K562 (cell line): ENCODE data around the gene MYB. TPM values are rescaled to one million over a fixed set of nuclear protein-coding genes. Genes with fewer than 3 reads are reported as not detected.

Source experiments
- ATAC-seq: fragments of 200-7000 bp; cut with Tn5 transposase; 3 replicates; pipeline ENCODE4 v1.9.1; 2020; ENCODE audit warnings: moderate library complexity
- BruUV-seq: library from RNA; stranded (reverse); fragments of 400-500 nt; replicated peaks from 2 replicates; lab custom pipeline; 2021; lab: Mats Ljungman, UMichigan
- CTCF ChIA-PET: fragments of 300-600 bp; formaldehyde crosslinking; extraction: SDS; loops from one replicate; lab custom pipeline; 2021; ENCODE audit warnings: low intra/inter-chr PET ratio; lab: Yijun Ruan, JAX
- POLR2A ChIA-PET: fragments of 300-600, 350-650 bp; sonication (Branson Sonifier 250); formaldehyde crosslinking; extraction: SDS; loops from one replicate; lab custom pipeline; 2021; ENCODE audit warnings: antibody characterized with exemption, inconsistent platforms; lab: Yijun Ruan, JAX
- DNase-seq, 4 experiments: peaks; one replicate each; pipeline versions ENCODE4 v3.0.0 to v3.0.0-alpha.2; 2011 to 2018; ENCODE audit warnings: low spot score in 3 of 4, mixed read lengths in 3 of 4; ENCODE audit errors: extremely low read depth in 1 of 4
- FAIRE-seq: peaks from 2 replicates; lab custom pipeline; 2011; peaks lifted over from hg19 to GRCh38; lab: Jason Lieb, UNC
- H2AFZ ChIP-seq: 2 replicates; pipeline ENCODE4 v1.6.0; 2011; ENCODE audit warnings: low read depth, low read length, control low read depth, inconsistent platforms
- H3K27ac ChIP-seq: fragments of 200-600 bp; 3 replicates; pipeline ENCODE4 v1.8.0; 2011; ENCODE audit warnings: low read depth, mild to moderate bottlenecking, control low read depth, inconsistent platforms, low read length, moderate library complexity, mixed read lengths; ENCODE audit errors: extremely low read depth
- H3K27me3 ChIP-seq, 2 experiments: fragments of 300-600 bp in 1 of 2; 2 replicates in 1 of 2; 3 replicates in 1 of 2; pipeline versions ENCODE4 v1.6.0 to v1.8.0; 2011; ENCODE audit warnings: inconsistent platforms in 2 of 2, low read length in 2 of 2, mild to moderate bottlenecking in 1 of 2, mixed read lengths in 1 of 2, moderate library complexity in 1 of 2; ENCODE audit not compliant: control insufficient read depth in 2 of 2, insufficient read depth in 2 of 2
- H3K36me3 ChIP-seq: fragments of 300-600 bp; 3 replicates; pipeline ENCODE4 v1.8.0; 2011; ENCODE audit warnings: mild to moderate bottlenecking, low read length, inconsistent platforms; ENCODE audit not compliant: control insufficient read depth, insufficient read depth
- H3K4me1 ChIP-seq, 2 experiments: fragments of 200-600 bp in 1 of 2; replicated peaks in 1 of 2; 2 replicates in 1 of 2; 3 replicates in 1 of 2; pipeline versions ENCODE4 v1.5.1 to v1.8.0; 2011; ENCODE audit warnings: inconsistent platforms in 2 of 2, low read length in 2 of 2, mild to moderate bottlenecking in 1 of 2, mixed read lengths in 1 of 2, moderate library complexity in 1 of 2; ENCODE audit not compliant: control insufficient read depth in 2 of 2, insufficient read depth in 2 of 2
- H3K4me2 ChIP-seq: 2 replicates; pipeline ENCODE4 v1.6.1; 2011; ENCODE audit warnings: low read length, control low read depth, inconsistent platforms, mixed read lengths; ENCODE audit not compliant: insufficient read depth
- H3K4me3 ChIP-seq: fragments of 200-600 bp; sonication (generic), shearing (Covaris generic); 2 replicates; pipeline ENCODE4 v1.5.1; 2016; ENCODE audit warnings: control low read depth, inconsistent platforms
- H3K79me2 ChIP-seq: fragments of 200-600 bp; 3 replicates; pipeline ENCODE4 v1.8.0; 2011; ENCODE audit warnings: low read length, inconsistent platforms; ENCODE audit not compliant: control insufficient read depth, insufficient read depth
- H3K9ac ChIP-seq, 2 experiments: 2 replicates each; pipeline versions ENCODE4 v1.6.0 to v1.6.1; 2011; ENCODE audit warnings: low read depth in 2 of 2, low read length in 2 of 2, control low read depth in 1 of 2, inconsistent platforms in 1 of 2, mild to moderate bottlenecking in 1 of 2, mixed read lengths in 1 of 2; ENCODE audit not compliant: insufficient read depth in 1 of 2
- H3K9me1 ChIP-seq: one replicate; pipeline ENCODE4 v1.6.0; 2011; ENCODE audit warnings: inconsistent platforms, mild to moderate bottlenecking, low read length, moderate library complexity; ENCODE audit not compliant: control insufficient read depth, insufficient read depth
- H3K9me3 ChIP-seq: replicated peaks from 2 replicates; pipeline ENCODE4 v1.5.1; 2011; ENCODE audit warnings: low read depth, low read length, inconsistent platforms; ENCODE audit not compliant: control insufficient read depth, insufficient read depth
- H4K20me1 ChIP-seq: replicated peaks from 2 replicates; pipeline ENCODE4 v1.6.1; 2011; ENCODE audit warnings: low read length, inconsistent platforms, mixed read lengths; ENCODE audit not compliant: control insufficient read depth, insufficient read depth
- ARID4B ChIP-seq: sonication (generic); formaldehyde crosslinking; IDR thresholded peaks from 2 replicates; pipeline ENCODE4 v1.8.0; 2022; ENCODE audit warnings: mild to moderate bottlenecking, missing genetic modification reagents
- BCOR ChIP-seq: fragments of 450-650 bp; IDR thresholded peaks from 2 replicates; pipeline ENCODE4 v1.6.1; 2016
- CBX3 ChIP-seq, 2 experiments: IDR thresholded peaks; 1 replicate in 1 of 2; 2 replicates in 1 of 2; pipeline ENCODE4 v1.6.1; 2012; ENCODE audit warnings: inconsistent platforms in 2 of 2, low read length in 2 of 2, borderline replicate concordance in 1 of 2, control low read depth in 1 of 2
- EP300 ChIP-seq: IDR thresholded peaks from 2 replicates; pipeline ENCODE4 v1.6.1; 2012; ENCODE audit warnings: low read length, improper control_type of control experiment
- HMGXB4 ChIP-seq: sonication (generic); formaldehyde crosslinking; IDR thresholded peaks from 2 replicates; pipeline ENCODE4 v1.8.1; 2023; ENCODE audit warnings: mild to moderate bottlenecking, missing genetic modification reagents
- KDM1A ChIP-seq, 2 experiments: fragments of 450-650 bp; IDR thresholded peaks; 2 replicates each; pipeline ENCODE4 v1.6.1; 2016; ENCODE audit warnings: mild to moderate bottlenecking in 2 of 2
- MAFG ChIP-seq: fragments of 450-650 bp; conservative IDR thresholded peaks from 2 replicates; pipeline ENCODE4 v1.6.1; 2016; ENCODE audit warnings: missing genetic modification characterization, missing compliant biosample characterization
- PML ChIP-seq: IDR thresholded peaks from 2 replicates; pipeline ENCODE4 v1.6.1; 2012; ENCODE audit warnings: low read length, inconsistent platforms
- POLR2AphosphoS5 ChIP-seq: IDR thresholded peaks from 2 replicates; pipeline ENCODE4 v1.6.1; 2011; ENCODE audit warnings: mild to moderate bottlenecking, low read depth, low read length, moderate library complexity; ENCODE audit not compliant: control insufficient read depth, insufficient read depth
- POLR2B ChIP-seq: fragments of 450-650 bp; IDR thresholded peaks from 2 replicates; pipeline ENCODE4 v1.6.1; 2018; ENCODE audit warnings: low read depth; ENCODE audit not compliant: partially characterized antibody
- SREBF1 ChIP-seq: fragments of 150-350 bp; IDR thresholded peaks from 2 replicates; pipeline ENCODE4 v1.6.1; 2014; ENCODE audit warnings: antibody characterized with exemption, low read depth, low read length, borderline replicate concordance
- TAF9B ChIP-seq: fragments of 450-650 bp; IDR thresholded peaks from 2 replicates; pipeline ENCODE4 v1.6.1; 2018; ENCODE audit warnings: mild to moderate bottlenecking; ENCODE audit not compliant: partially characterized antibody
- TCF7 ChIP-seq: sonication (generic); IDR thresholded peaks from 2 replicates; pipeline ENCODE4 v1.6.1; 2016; ENCODE audit warnings: antibody characterized with exemption, borderline replicate concordance
- TEAD4 ChIP-seq, 2 experiments: sonication (generic) in 1 of 2; formaldehyde crosslinking in 1 of 2; IDR thresholded peaks; 2 replicates each; pipeline versions ENCODE4 v1.6.1 to v1.8.0; 2012 to 2022; ENCODE audit warnings: borderline replicate concordance in 1 of 2, inconsistent platforms in 1 of 2, low read length in 1 of 2, mild to moderate bottlenecking in 1 of 2, missing genetic modification reagents in 1 of 2
- ZNF121 ChIP-seq: sonication (generic); formaldehyde crosslinking; conservative IDR thresholded peaks from 2 replicates; pipeline ENCODE4 v1.8.0; 2022; ENCODE audit warnings: missing genetic modification reagents
- ZNF766 ChIP-seq: fragments of 200-800 bp; sonication (Bioruptor generic); conservative IDR thresholded peaks from 2 replicates; pipeline ENCODE4 v1.6.1; 2016; ENCODE audit warnings: missing genetic modification characterization, missing compliant biosample characterization
- WGBS: fragments of 100-300 bp; shearing (Covaris generic); methylation state at CpG from one replicate; pipeline ENCODE4 v1.1.6; 2016; ENCODE audit warnings: low coverage, mixed read lengths; ENCODE audit not compliant: insufficient coverage; ENCODE audit errors: missing lambda C conversion rate; 5-methylcytosine and 5-hydroxymethylcytosine counted together
- in situ Hi-C: fragments of 300-500 bp; cut with MboI; formaldehyde crosslinking; loops from 4 replicates; pipeline ENCODE4 v1.15.0; 2018; ENCODE audit warnings: inconsistent platforms, mixed read lengths
- intact Hi-C: fragments of 100-400 bp; cut with micrococcal nuclease; formaldehyde crosslinking; loops from 2 replicates; pipeline ENCODE4 v1.14.2; 2022
- polyA plus RNA-seq, 8 experiments: library from polyadenylated mRNA; depleted of rRNA in 4 of 8; stranded (reverse) in 5 of 8; unstranded in 3 of 8; fragments of >200 nt; fragmentation: Nextera tagmentation in 2 of 8; fragmentation: Illumina TruSeq in 1 of 8; extraction: Ambion mirVana in 2 of 8; extraction: Trizol in 1 of 8; gene quantifications; 2 replicates each; pipeline versions ENCODE4 v1.2.1 to v1.2.3, GENCODE V29; 2011 to 2014; ENCODE audit warnings: inconsistent platforms in 1 of 8, missing spikeins in 1 of 8
- total RNA-seq, 7 experiments: library from RNA; depleted of rRNA in 6 of 7; stranded (reverse); fragments of >200 nt in 6 of 7; fragmentation: Illumina TruSeq in 2 of 7; extraction: Trizol in 2 of 7; gene quantifications; 2 replicates each; pipeline versions ENCODE4 v1.2.1 to v1.2.3, GENCODE V29; 2011 to 2021; ENCODE audit warnings: low replicate concordance in 1 of 7

Gene MYB
- total and polyA plus RNA-seq, 9 of the 15 experiments (the other 6 are each of a cell fraction or from before 2014, with no cell fraction given): 35.8 to 218 (median 140) TPM

GRCh38 chr6:135191508-135192255, 10.6 kb downstream of the MYB start:
- BruUV-seq: no TSS peak
- H3K9me1 ChIP-seq: no peaks in the 10 kb centered on the region
- H3K27ac ChIP-seq: peak overlapping the region; percentile 87
- FAIRE-seq (peak; percentile 82), ATAC-seq (peak; percentile 84), DNase-seq (peak; percentile 39 to 88 (median 52))
- CTCF ChIA-PET: no interaction called here
- H3K9me3 ChIP-seq: no peaks in the 10 kb centered on the region
- H3K79me2 ChIP-seq: peaks cover 82% of the 10 kb centered on the region
- intact Hi-C loops (no loop called here), in situ Hi-C loops (no loop called here)
- H3K9ac ChIP-seq: peak overlapping the region in 1 of 2 experiments; percentile 61; a peak in 2 of 4 replicates
- POLR2A ChIA-PET: interaction anchor here (0.6 to 1.7 kb wide), 10 partner anchors 9 to 801 kb away, joined by 3 to 7 read pairs (median 4); no protein-coding TSS in a partner anchor
- H3K27me3 ChIP-seq: no peaks in the 10 kb centered on the region
- peaks cover 14 to 72% of the 10 kb centered on the region in 2 experiments for H3K4me1 ChIP-seq
- no peak overlapping the region for H3K4me3 ChIP-seq
- H3K4me2 ChIP-seq: peak overlapping the region; percentile 40
- H4K20me1 ChIP-seq: no peaks in the 10 kb centered on the region
- H3K36me3 ChIP-seq: peaks cover 99% of the 10 kb centered on the region
- peak overlapping the region; percentile 6 for H2AFZ ChIP-seq
- 2% methylated on average over 10 of the region's 10 CpGs for WGBS
- no peak for TF ChIP-seq POLR2B
- TF ChIP-seq PML: peak; percentile 54
- TF ChIP-seq TEAD4 (IDR thresholded peaks at IDR 0.05; ENCODE audit: low read length): peak; percentile 87
- TF ChIP-seq TEAD4 (CRISPR knock-in tag; IDR thresholded peaks at IDR 0.05; ENCODE audit: borderline replicate concordance): no peak
- no peak for TF ChIP-seq ARID4B (CRISPR knock-in tag)
- TF ChIP-seq EP300: peak; percentile 80
- peak; percentile 35 for TF ChIP-seq TAF9B
- no peak for TF ChIP-seq ZNF121 (CRISPR knock-in tag)
- TF ChIP-seq MAFG (tag): no peak
- TF ChIP-seq KDM1A (IDR thresholded peaks at IDR 0.05): peak in 1 of 2 experiments; percentile 65; a peak in 2 of 4 replicates
- peak; percentile 51; the same call in 1 of the 2 replicates for TF ChIP-seq BCOR
- no peak for TF ChIP-seq TCF7
- peak in 1 of 2 experiments; percentile 77; a peak in 2 of 3 replicates for TF ChIP-seq CBX3 (IDR thresholded peaks at IDR 0.05; ENCODE audit: borderline replicate concordance in 1 of 2, low read length in 2 of 2)
- peak; percentile 61; the same call in 1 of the 2 replicates for TF ChIP-seq POLR2AphosphoS5
- TF ChIP-seq SREBF1: no peak
- no peak for TF ChIP-seq HMGXB4 (CRISPR knock-in tag)
- peak; percentile 88 for TF ChIP-seq ZNF766
